CD4-positive, alpha-beta T cell treated with Interleukin-17A for 1 hour (primary cell): ENCODE results near the gene ARPC1A.
"Not testable (repeated sequence)": the region's sequence is repeated elsewhere in the genome, so short reads cannot be mapped to it uniquely, and the experiment has no call there.

Experiments used
- DNase-seq: peaks from one replicate; pipeline ENCODE4 v3.0.0-alpha.2; 2020

Gene ARPC1A

DNA sequence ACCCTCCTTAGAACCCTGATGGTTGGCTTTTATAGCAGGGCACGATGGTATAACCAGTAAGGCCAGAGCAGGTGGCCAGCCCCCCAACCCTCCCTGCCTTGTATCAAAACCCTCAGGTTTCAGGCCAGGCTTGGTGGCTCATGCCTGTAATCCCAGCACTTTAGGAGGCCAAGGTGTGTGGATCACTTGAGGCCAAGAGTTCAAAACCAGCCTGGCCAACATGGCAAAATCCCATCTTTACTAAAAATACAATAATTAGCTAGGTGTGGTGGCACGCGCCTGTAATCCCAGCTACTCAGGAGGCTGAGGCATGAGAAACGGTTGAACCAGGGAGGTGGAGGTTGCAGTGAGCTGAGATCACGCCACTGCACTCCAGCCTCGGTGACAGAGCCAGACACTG lies 3.0 kb upstream of the ARPC1A start:
- DNase-seq = not testable (repeated sequence)

GRCh38 chr7:99324559-99324958 lies 1.1 kb upstream of the ARPC1A start:
- DNase-seq = no peak

- DNase-seq = no peak
Measured at GRCh38 chr7:99325001-99325493, 651 bp upstream of the ARPC1A start.

- DNase-seq = no peak
Measured at GRCh38 chr7:99326408-99326782, 697 bp downstream of the ARPC1A start.

GRCh38 chr7:99330314-99330961 lies 4.7 kb downstream of the ARPC1A start:
- not testable (repeated sequence) for DNase-seq

GRCh38 chr7:99331002-99331401 lies 5.3 kb downstream of the ARPC1A start:
- DNase-seq = no peak

- DNase-seq = no peak
Measured at GRCh38 chr7:99339595-99339994, 13.9 kb downstream of the ARPC1A start.

DNA sequence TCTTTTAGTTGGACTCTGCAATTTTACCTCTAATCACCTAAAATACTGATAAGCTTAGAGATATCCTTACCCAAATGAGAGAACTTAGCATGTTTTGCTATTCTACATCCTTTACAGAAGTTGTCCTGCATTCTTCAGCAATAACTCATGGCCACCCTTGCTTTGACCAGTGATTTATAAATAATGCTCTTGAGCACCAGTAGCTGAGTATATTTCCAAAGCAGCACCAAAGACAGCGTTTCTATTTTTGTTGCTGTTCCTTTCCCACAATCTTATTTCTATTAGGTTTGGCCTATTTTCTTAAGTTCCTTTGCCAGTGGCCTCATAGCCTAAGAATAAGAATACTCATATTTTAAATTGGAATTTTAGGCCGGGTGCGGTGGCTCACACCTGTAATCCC lies 15.0 kb downstream of the ARPC1A start:
- no peak for DNase-seq

DNA sequence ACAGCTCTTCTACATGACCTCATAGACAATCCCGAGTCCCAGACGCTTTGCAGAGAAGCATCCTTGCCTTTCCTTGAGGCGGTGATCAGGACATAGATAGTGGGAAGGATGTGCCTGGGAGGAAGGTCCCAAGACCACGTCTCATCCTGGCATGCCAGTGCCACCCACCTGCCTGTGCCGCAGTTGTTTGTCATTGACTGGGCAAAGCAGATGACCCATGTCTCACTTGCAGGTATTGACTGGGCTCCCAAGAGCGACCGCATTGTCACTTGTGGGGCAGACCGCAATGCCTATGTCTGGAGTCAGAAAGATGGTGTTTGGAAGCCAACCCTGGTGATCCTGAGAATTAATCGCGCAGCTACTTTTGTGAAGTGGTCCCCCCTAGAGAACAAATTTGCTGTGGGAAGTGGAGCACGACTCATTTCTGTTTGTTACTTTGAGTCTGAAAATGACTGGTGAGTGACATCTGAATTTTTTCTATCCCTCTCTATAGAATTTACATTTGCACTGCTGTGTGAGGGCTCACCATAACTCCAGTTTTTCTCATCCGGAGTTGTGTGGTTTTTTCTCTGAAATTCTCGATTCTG lies 18.5 kb downstream of the ARPC1A start:
- DNase-seq = no peak

DNA sequence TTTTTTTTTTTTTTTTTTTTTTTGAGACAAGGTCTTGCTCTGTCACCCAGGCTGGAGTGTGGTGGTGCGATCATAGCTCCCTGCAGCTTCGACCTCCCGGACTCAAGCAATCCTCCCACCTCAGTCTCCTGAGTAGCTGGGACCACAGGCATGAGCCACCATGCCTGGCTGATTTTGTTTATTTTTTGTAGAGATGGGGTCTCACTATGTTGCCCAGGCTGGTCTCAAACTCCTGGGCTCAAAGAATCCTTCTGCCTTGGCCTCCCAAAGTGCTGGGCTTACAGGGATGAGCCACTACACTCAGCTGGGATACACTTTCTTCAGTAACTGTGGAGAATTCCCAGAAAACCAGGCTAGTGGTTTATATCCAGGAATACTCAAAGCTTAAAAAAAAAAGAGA lies 24.9 kb downstream of the ARPC1A start:
- DNase-seq = not testable (repeated sequence)

GRCh38 chr7:99352247-99352646 lies 26.5 kb downstream of the ARPC1A start:
- no peak for DNase-seq

- DNase-seq = no peak
Measured at GRCh38 chr7:99355098-99355497, 29.4 kb downstream of the ARPC1A start.

DNA sequence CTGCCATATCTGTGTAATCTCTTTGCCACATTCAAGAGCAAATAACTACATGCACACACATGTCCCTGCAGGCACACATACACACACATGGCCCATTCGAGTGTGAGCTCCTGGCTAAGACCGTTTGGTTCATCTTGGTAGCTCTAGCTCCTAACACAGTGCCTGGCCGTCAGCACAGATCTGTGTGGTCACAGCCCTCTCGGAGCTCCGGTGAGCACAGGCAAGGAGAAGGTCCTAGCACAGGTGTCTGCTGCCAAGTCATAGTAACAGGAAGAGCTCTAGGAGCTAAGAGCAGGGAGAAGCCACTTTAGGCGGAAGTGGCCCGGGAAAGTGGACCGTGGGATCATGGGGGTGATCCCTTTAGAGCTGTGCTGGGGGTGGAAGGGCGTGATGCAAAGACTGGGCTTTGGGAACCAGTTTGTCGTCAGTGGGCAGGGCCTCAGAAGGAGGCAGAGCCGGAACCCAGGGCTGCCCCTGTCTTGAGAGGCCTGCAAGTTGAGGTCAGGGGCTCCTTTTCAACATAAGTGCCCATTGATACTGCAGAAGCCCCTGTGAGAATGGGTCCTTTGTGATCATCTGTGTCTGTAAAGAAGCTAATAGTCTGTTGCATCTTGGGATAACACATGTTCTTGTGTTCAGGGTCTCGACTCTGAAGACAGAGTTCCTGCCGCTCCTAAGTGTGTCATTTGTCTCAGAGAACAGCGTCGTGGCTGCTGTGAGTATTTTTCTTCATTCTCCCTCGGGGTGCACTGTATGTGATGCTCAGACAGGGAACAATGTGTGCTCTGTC lies 32.2 kb downstream of the ARPC1A start:
- no peak for DNase-seq

GRCh38 chr7:99358521-99358920 lies 32.8 kb downstream of the ARPC1A start:
- not testable (repeated sequence) for DNase-seq

DNA sequence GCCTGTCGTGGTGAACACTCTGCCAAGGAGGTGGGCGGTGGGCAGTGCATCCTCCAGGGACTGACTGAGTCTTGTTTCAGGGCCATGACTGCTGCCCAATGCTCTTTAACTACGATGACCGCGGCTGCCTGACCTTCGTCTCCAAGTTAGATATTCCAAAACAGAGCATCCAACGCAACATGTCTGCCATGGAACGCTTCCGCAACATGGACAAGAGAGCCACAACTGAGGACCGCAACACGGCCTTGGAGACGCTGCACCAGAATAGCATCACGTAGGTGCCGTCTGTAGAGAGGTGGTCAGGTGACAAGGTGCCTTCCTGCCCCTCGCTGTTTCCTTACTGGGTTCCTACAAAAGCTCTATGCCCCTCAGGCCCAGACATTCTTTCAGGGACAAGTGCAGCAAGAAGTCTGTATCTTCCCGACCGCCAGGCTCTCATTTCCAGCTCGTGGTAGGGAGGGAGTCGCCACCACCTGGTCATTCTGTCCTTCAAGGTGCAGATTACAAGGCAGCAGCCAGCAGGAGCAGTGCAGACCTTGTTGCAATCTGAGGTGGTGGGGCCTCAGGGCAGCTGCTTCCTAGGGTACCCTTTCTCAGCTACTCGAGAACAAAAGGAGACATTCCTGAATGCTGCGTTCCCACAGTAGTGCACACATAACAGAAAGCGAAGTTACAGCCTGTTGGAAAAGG lies 33.9 kb downstream of the ARPC1A start:
- no peak for DNase-seq

GRCh38 chr7:99362801-99363200 lies 37.1 kb downstream of the ARPC1A start:
- DNase-seq = no peak

- DNase-seq = no peak
Measured at GRCh38 chr7:99363286-99363685, 37.6 kb downstream of the ARPC1A start.

GRCh38 chr7:99365318-99366141 lies 39.8 kb downstream of the ARPC1A start:
- DNase-seq = peak; percentile 77

- DNase-seq = no peak
Measured at GRCh38 chr7:99366646-99367045, 40.9 kb downstream of the ARPC1A start.

DNA sequence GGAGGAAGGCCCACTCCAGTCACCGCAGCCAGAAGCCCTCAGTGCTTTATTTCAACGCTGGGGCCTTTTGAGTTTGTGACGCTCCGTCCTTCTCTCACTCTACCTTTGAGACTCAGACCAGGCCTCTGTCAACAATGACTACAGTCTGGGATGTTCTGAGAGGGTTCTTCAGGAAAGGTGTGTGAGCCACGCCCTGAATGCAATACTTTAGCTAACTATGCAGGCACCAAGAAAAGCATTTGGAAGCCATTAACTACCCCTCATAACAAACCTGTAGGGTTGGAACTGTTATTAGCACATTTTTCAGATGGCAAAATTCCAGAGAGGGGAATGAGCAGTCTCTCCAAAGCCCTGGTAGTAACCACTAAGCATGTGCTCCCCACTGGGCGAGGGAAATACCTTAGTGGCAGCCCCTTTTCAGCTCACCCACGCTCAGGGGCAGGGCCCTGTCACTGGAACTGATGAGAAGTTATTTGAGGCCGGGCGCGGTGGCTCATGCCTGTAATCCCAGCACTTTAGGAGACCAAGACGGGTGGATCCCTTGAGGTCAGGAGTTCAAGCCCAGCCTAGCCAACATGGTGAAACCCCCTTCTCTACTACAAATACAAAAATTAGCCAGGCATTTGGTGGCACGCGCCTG lies 43.2 kb downstream of the ARPC1A start:
- no peak for DNase-seq

GRCh38 chr7:99369767-99370391 lies 44.2 kb downstream of the ARPC1A start:
- no peak for DNase-seq
